ENCODE measurements around the gene WFDC11. TPM values are rescaled to one million over a fixed set of nuclear protein-coding genes. Genes with fewer than 3 reads are reported as not detected.

WFDC11 gene
- total and polyA plus RNA-seq, 2 of the 4 experiments (the other 2 are of a cell fraction), result not detected

Small RNA genes within 50 kb of the gene (microRNA-seq; reads per million reads assigned to microRNA genes)
- gene MIR3617 (ENCODE audit: insufficient read depth in 1 of 2, insufficient read length in 1 of 2, unreplicated experiment in 1 of 2), result 0 to 2.9 reads per million in 2 experiments

Small RNA genes within 50 kb of the gene (small RNA-seq; reads per million reads assigned to genes)
- gene MIR3617, result 0 to 2.9 (median 0.04) reads per million in 5 experiments

Other genes with a start within 250 kb of the WFDC11 start
- not detected in 2 replicates for gene WFDC2, start 200.5 kb downstream of the WFDC11 start, total RNA-seq (2012; rRNA removed)
- gene WFDC2, start 200.5 kb downstream of the WFDC11 start, polyA plus RNA-seq (2012; rRNA removed), result not detected in 2 replicates
- gene SPINT3, start 154.6 kb downstream of the WFDC11 start, total RNA-seq (2012; rRNA removed), result not detected in 2 replicates
- gene SPINT3, start 154.6 kb downstream of the WFDC11 start, polyA plus RNA-seq (2012; rRNA removed), result not detected in 2 replicates
- not detected in 2 replicates for gene WFDC6, start 130.8 kb downstream of the WFDC11 start, total RNA-seq (2012; rRNA removed)
- not detected in 2 replicates for gene WFDC6, start 130.8 kb downstream of the WFDC11 start, polyA plus RNA-seq (2012; rRNA removed)
- gene EPPIN, start 122.8 kb downstream of the WFDC11 start, total RNA-seq (2012; rRNA removed), result not detected in 2 replicates
- not detected in 2 replicates for gene EPPIN, start 122.8 kb downstream of the WFDC11 start, polyA plus RNA-seq (2012; rRNA removed)
- not detected in 2 replicates for gene WFDC8, start 91.0 kb downstream of the WFDC11 start, total RNA-seq (2012; rRNA removed)
- not detected in 2 replicates for gene WFDC8, start 91.0 kb downstream of the WFDC11 start, polyA plus RNA-seq (2012; rRNA removed)
- gene WFDC10A, start 40.5 kb downstream of the WFDC11 start, total RNA-seq (2012; rRNA removed), result not detected in 2 replicates
- not detected in 2 replicates for gene WFDC10A, start 40.5 kb downstream of the WFDC11 start, polyA plus RNA-seq (2012; rRNA removed)
- not detected in 2 replicates for gene WFDC9, start 39.0 kb downstream of the WFDC11 start, total RNA-seq (2012; rRNA removed)
- gene WFDC9, start 39.0 kb downstream of the WFDC11 start, polyA plus RNA-seq (2012; rRNA removed), result not detected in 2 replicates
- gene WFDC13, start 31.8 kb upstream of the WFDC11 start, total RNA-seq (2012; rRNA removed), result not detected in 2 replicates
- not detected in 2 replicates for gene WFDC13, start 31.8 kb upstream of the WFDC11 start, polyA plus RNA-seq (2012; rRNA removed)
- not detected in 2 replicates for gene WFDC10B, start 34.8 kb upstream of the WFDC11 start, total RNA-seq (2012; rRNA removed)
- not detected in 2 replicates for gene WFDC10B, start 34.8 kb upstream of the WFDC11 start, polyA plus RNA-seq (2012; rRNA removed)
- gene SPINT4, start 52.1 kb upstream of the WFDC11 start, total RNA-seq (2012; rRNA removed), result not detected in 2 replicates
- not detected in 2 replicates for gene SPINT4, start 52.1 kb upstream of the WFDC11 start, polyA plus RNA-seq (2012; rRNA removed)
- gene WFDC3, start 121.6 kb upstream of the WFDC11 start, total RNA-seq (2012; rRNA removed), result 0.18 TPM in 1 of 2 replicates, not detected in the other
- 0.87 and 1.4 TPM in 2 replicates for gene WFDC3, start 121.6 kb upstream of the WFDC11 start, polyA plus RNA-seq (2012; rRNA removed)
- gene DNTTIP1, start 121.7 kb upstream of the WFDC11 start, total RNA-seq (2012; rRNA removed), result 17.8 and 19.4 TPM in 2 replicates
- 51.0 and 53.7 TPM in 2 replicates for gene DNTTIP1, start 121.7 kb upstream of the WFDC11 start, polyA plus RNA-seq (2012; rRNA removed)
- gene UBE2C, start 142.4 kb upstream of the WFDC11 start, total RNA-seq (2012; rRNA removed), result 43.4 and 43.6 TPM in 2 replicates
- gene UBE2C, start 142.4 kb upstream of the WFDC11 start, polyA plus RNA-seq (2012; rRNA removed), result 120 and 124 TPM in 2 replicates
- gene TNNC2, start 157.1 kb upstream of the WFDC11 start, total RNA-seq (2012; rRNA removed), result 0.28 TPM in 1 of 2 replicates, not detected in the other
- gene TNNC2, start 157.1 kb upstream of the WFDC11 start, polyA plus RNA-seq (2012; rRNA removed), result 0.46 and 0.53 TPM in 2 replicates
- 10.0 and 11.1 TPM in 2 replicates for gene SNX21, start 163.6 kb upstream of the WFDC11 start, total RNA-seq (2012; rRNA removed)
- gene SNX21, start 163.6 kb upstream of the WFDC11 start, polyA plus RNA-seq (2012; rRNA removed), result 17.9 and 19.2 TPM in 2 replicates
- 27.8 and 29.8 TPM in 2 replicates for gene ACOT8, start 187.2 kb upstream of the WFDC11 start, total RNA-seq (2012; rRNA removed)
- 47.5 and 54.3 TPM in 2 replicates for gene ACOT8, start 187.2 kb upstream of the WFDC11 start, polyA plus RNA-seq (2012; rRNA removed)
- 8.1 and 8.6 TPM in 2 replicates for gene ZSWIM3, start 187.4 kb upstream of the WFDC11 start, total RNA-seq (2012; rRNA removed)
- gene ZSWIM3, start 187.4 kb upstream of the WFDC11 start, polyA plus RNA-seq (2012; rRNA removed), result 2.8 and 3.3 TPM in 2 replicates
- gene ZSWIM1, start 211.0 kb upstream of the WFDC11 start, total RNA-seq (2012; rRNA removed), result 7.8 and 10.0 TPM in 2 replicates
- 4.2 and 4.6 TPM in 2 replicates for gene ZSWIM1, start 211.0 kb upstream of the WFDC11 start, polyA plus RNA-seq (2012; rRNA removed)
- gene SPATA25, start 217.4 kb upstream of the WFDC11 start, total RNA-seq (2012; rRNA removed), result 0.18 TPM in 1 of 2 replicates, not detected in the other
- 0.36 and 1.0 TPM in 2 replicates for gene SPATA25, start 217.4 kb upstream of the WFDC11 start, polyA plus RNA-seq (2012; rRNA removed)
- 0.56 and 1.1 TPM in 2 replicates for gene NEURL2, start 221.0 kb upstream of the WFDC11 start, total RNA-seq (2012; rRNA removed)
- gene NEURL2, start 221.0 kb upstream of the WFDC11 start, polyA plus RNA-seq (2012; rRNA removed), result 2.0 and 2.5 TPM in 2 replicates
- 19.0 and 30.3 TPM in 2 replicates for gene CTSA, start 221.1 kb upstream of the WFDC11 start, total RNA-seq (2012; rRNA removed)
- 290 and 312 TPM in 2 replicates for gene CTSA, start 221.1 kb upstream of the WFDC11 start, polyA plus RNA-seq (2012; rRNA removed)
- gene PLTP, start 241.9 kb upstream of the WFDC11 start, total RNA-seq (2012; rRNA removed), result 5.0 and 5.4 TPM in 2 replicates
- gene PLTP, start 241.9 kb upstream of the WFDC11 start, polyA plus RNA-seq (2012; rRNA removed), result 53.5 and 55.8 TPM in 2 replicates